ENCODE measurements around the gene BRWD1. TPM values are rescaled to one million over a fixed set of nuclear protein-coding genes. Genes with fewer than 3 reads are reported as not detected.
"Not testable (repeated sequence)": the region's sequence is repeated elsewhere in the genome, so short reads cannot be mapped to it uniquely, and the experiment has no call there.

The BRWD1 gene
- total and polyA plus RNA-seq, 9 donors, result 21.9 to 49.0 (median 29.6) TPM

GRCh38 chr21:39144191-39144590 lies 169.2 kb downstream of the BRWD1 start:
- DNase-seq, result no peak
- H3K4me1 ChIP-seq (ENCODE audit: control insufficient read depth, insufficient read depth, low read length), result peaks cover 11% of the 10 kb centered on the region
- H3K4me3 ChIP-seq (ENCODE audit: low read length), result no peak overlapping the region
- peaks cover 3% of the 10 kb centered on the region for H3K9me3 ChIP-seq (replicated peaks; ENCODE audit: control insufficient read depth, low read depth, low read length)
- H3K36me3 ChIP-seq (ENCODE audit: control insufficient read depth, insufficient read depth, low read length), result no peaks in the 10 kb centered on the region
- H3K27ac ChIP-seq (ENCODE audit: low read length), result no peak overlapping the region
- H3K27me3 ChIP-seq (ENCODE audit: control insufficient read depth, insufficient read depth, low read length), result no peaks in the 10 kb centered on the region
- 100% methylated on average over 1 of the region's 3 CpGs for WGBS (ENCODE audit: insufficient coverage)

- H3K27ac ChIP-seq (ENCODE audit: low read length), result no peak overlapping the region
- WGBS (ENCODE audit: insufficient coverage), result no CpG with 5 or more reads among the region's 3 CpGs
Measured at GRCh38 chr21:39142972-39143371, 170.5 kb downstream of the BRWD1 start.

GRCh38 chr21:39141502-39141901 lies 171.9 kb downstream of the BRWD1 start:
- Histone ChIP-seq H3K4me3 (ENCODE audit: low read length) (no peak overlapping the region), H3K27ac (ENCODE audit: low read length) (no peak overlapping the region), H3K36me3 (ENCODE audit: control insufficient read depth, insufficient read depth, low read length) (no peaks in the 10 kb centered on the region), H3K27me3 (ENCODE audit: control insufficient read depth, insufficient read depth, low read length) (no peaks in the 10 kb centered on the region), H3K9me3 (replicated peaks; ENCODE audit: control insufficient read depth, low read depth, low read length) (peaks cover 3% of the 10 kb centered on the region), H3K4me1 (ENCODE audit: control insufficient read depth, insufficient read depth, low read length) (peaks cover 14% of the 10 kb centered on the region)
- DNase-seq, result no peak
- WGBS (ENCODE audit: insufficient coverage), result 37% methylated on average over 3 of the region's 3 CpGs

More at GRCh38 chr21:39142972-39143371, 170.5 kb downstream of the BRWD1 start:
- Histone ChIP-seq H3K36me3 (ENCODE audit: control insufficient read depth, insufficient read depth, low read length) (no peaks in the 10 kb centered on the region), H3K27me3 (ENCODE audit: control insufficient read depth, insufficient read depth, low read length) (no peaks in the 10 kb centered on the region), H3K4me3 (ENCODE audit: low read length) (no peak overlapping the region), H3K4me1 (ENCODE audit: control insufficient read depth, insufficient read depth, low read length) (peaks cover 11% of the 10 kb centered on the region), H3K9me3 (replicated peaks; ENCODE audit: control insufficient read depth, low read depth, low read length) (peaks cover 3% of the 10 kb centered on the region)
- DNase-seq, result no peak

- Histone ChIP-seq H3K4me1 (ENCODE audit: control insufficient read depth, insufficient read depth, low read length) (peaks cover 4% of the 10 kb centered on the region), H3K36me3 (ENCODE audit: control insufficient read depth, insufficient read depth, low read length) (no peaks in the 10 kb centered on the region), H3K27ac (ENCODE audit: low read length) (peak overlapping the region; percentile 39), H3K9me3 (replicated peaks; ENCODE audit: control insufficient read depth, low read depth, low read length) (no peaks in the 10 kb centered on the region), H3K4me3 (ENCODE audit: low read length) (no peak overlapping the region), H3K27me3 (ENCODE audit: control insufficient read depth, insufficient read depth, low read length) (no peaks in the 10 kb centered on the region)
- 48% methylated on average over 9 of the region's 14 CpGs for WGBS (ENCODE audit: insufficient coverage)
- peak; percentile 63 for DNase-seq
Measured at GRCh38 chr21:39137248-39138178, 175.9 kb downstream of the BRWD1 start.

GRCh38 chr21:39136711-39137110 lies 176.7 kb downstream of the BRWD1 start:
- no peak overlapping the region for H3K27ac ChIP-seq (ENCODE audit: low read length)
- H3K4me3 ChIP-seq (ENCODE audit: low read length), result no peak overlapping the region
- WGBS (ENCODE audit: insufficient coverage), result 95% methylated on average over 3 of the region's 5 CpGs
- no peaks in the 10 kb centered on the region for H3K27me3 ChIP-seq (ENCODE audit: control insufficient read depth, insufficient read depth, low read length)
- no peaks in the 10 kb centered on the region for H3K36me3 ChIP-seq (ENCODE audit: control insufficient read depth, insufficient read depth, low read length)
- peaks cover 4% of the 10 kb centered on the region for H3K4me1 ChIP-seq (ENCODE audit: control insufficient read depth, insufficient read depth, low read length)
- no peak for DNase-seq
- H3K9me3 ChIP-seq (replicated peaks; ENCODE audit: control insufficient read depth, low read depth, low read length), result no peaks in the 10 kb centered on the region

- not testable (repeated sequence) for H3K36me3 ChIP-seq (ENCODE audit: control insufficient read depth, insufficient read depth, low read length); H3K27me3 ChIP-seq (ENCODE audit: control insufficient read depth, insufficient read depth, low read length); H3K4me1 ChIP-seq (ENCODE audit: control insufficient read depth, insufficient read depth, low read length); H3K4me3 ChIP-seq (ENCODE audit: low read length); H3K9me3 ChIP-seq (replicated peaks; ENCODE audit: control insufficient read depth, low read depth, low read length); H3K27ac ChIP-seq (ENCODE audit: low read length)
- DNase-seq, result peak; percentile 51
- 75% methylated on average over 2 of the region's 8 CpGs for WGBS (ENCODE audit: insufficient coverage)
Measured at GRCh38 chr21:39136138-39136537, 177.3 kb downstream of the BRWD1 start.

- no peak for DNase-seq
- Histone ChIP-seq H3K4me3 (ENCODE audit: low read length) (no peak overlapping the region), H3K36me3 (ENCODE audit: control insufficient read depth, insufficient read depth, low read length) (no peaks in the 10 kb centered on the region), H3K9me3 (replicated peaks; ENCODE audit: control insufficient read depth, low read depth, low read length) (peaks cover 5% of the 10 kb centered on the region), H3K27me3 (ENCODE audit: control insufficient read depth, insufficient read depth, low read length) (no peaks in the 10 kb centered on the region), H3K4me1 (ENCODE audit: control insufficient read depth, insufficient read depth, low read length) (peaks cover 4% of the 10 kb centered on the region), H3K27ac (ENCODE audit: low read length) (no peak overlapping the region)
- WGBS (ENCODE audit: insufficient coverage), result 92% methylated on average over 15 of the region's 15 CpGs
Measured at GRCh38 chr21:39134288-39134810, 179.1 kb downstream of the BRWD1 start.

Other genes with a start within 250 kb of the BRWD1 start
- gene PSMG1, start 130.2 kb downstream of the BRWD1 start, total RNA-seq, result 37.4 TPM
- 10 to 100 TPM; 29.6 to 42.0 (median 33.7) TPM for gene PSMG1, start 130.2 kb downstream of the BRWD1 start, polyA plus RNA-seq (ENCODE audit: insufficient read depth in 1 of 8, insufficient read length in 8 of 8, low replicate concordance in 1 of 8)
- 213 TPM for gene HMGN1, start 35.5 kb upstream of the BRWD1 start, total RNA-seq
- gene HMGN1, start 35.5 kb upstream of the BRWD1 start, polyA plus RNA-seq (ENCODE audit: insufficient read depth in 1 of 8, insufficient read length in 8 of 8, low replicate concordance in 1 of 8), result 100 to 1,000 TPM; 280 to 336 (median 307) TPM
- gene LCA5L, start 132.1 kb upstream of the BRWD1 start, total RNA-seq, result 0.84 TPM
- gene LCA5L, start 132.1 kb upstream of the BRWD1 start, polyA plus RNA-seq (ENCODE audit: insufficient read depth in 1 of 8, insufficient read length in 8 of 8, low replicate concordance in 1 of 8), result 1 to 10 TPM in 4 of 8 donors, under 1 TPM in 4; 0.36 to 2.6 (median 0.98) TPM
- 105 TPM for gene SH3BGR, start 138.3 kb upstream of the BRWD1 start, total RNA-seq
- gene SH3BGR, start 138.3 kb upstream of the BRWD1 start, polyA plus RNA-seq (ENCODE audit: insufficient read depth in 1 of 8, insufficient read length in 8 of 8, low replicate concordance in 1 of 8), result 100 to 1,000 TPM; 121 to 179 (median 160) TPM

Measured in muscle of leg (tissue), 11 donors.